Measurements from ENCODE around the gene TNFRSF25.
"Not testable (repeated sequence)": the region's sequence is repeated elsewhere in the genome, so short reads cannot be mapped to it uniquely, and the experiment has no call there.

The TNFRSF25 gene

GRCh38 chr1:6429660-6430411 lies 36.1 kb downstream of the TNFRSF25 start:
- not testable (repeated sequence) for DNase-seq

GRCh38 chr1:6428453-6428852 lies 37.5 kb downstream of the TNFRSF25 start:
- DNase-seq: not testable (repeated sequence)

- no peak for DNase-seq
These were observed 38.3 kb downstream of the TNFRSF25 start for GRCh38 chr1:6427441-6428390.

- DNase-seq: no peak
These were observed 39.0 kb downstream of the TNFRSF25 start for GRCh38 chr1:6426972-6427350.

- DNase-seq: no peak
These were observed 39.5 kb downstream of the TNFRSF25 start for GRCh38 chr1:6426277-6426971.

- no peak for DNase-seq
These were observed 40.3 kb downstream of the TNFRSF25 start for GRCh38 chr1:6425658-6426057.

GRCh38 chr1:6424619-6425593 lies 41.1 kb downstream of the TNFRSF25 start, which contains the start of gene ESPN:
ESPN (plus strand) TSS chr1:6424776; CDS start chr1:6424956, 180 bp downstream.
- DNase-seq: no peak

DNA sequence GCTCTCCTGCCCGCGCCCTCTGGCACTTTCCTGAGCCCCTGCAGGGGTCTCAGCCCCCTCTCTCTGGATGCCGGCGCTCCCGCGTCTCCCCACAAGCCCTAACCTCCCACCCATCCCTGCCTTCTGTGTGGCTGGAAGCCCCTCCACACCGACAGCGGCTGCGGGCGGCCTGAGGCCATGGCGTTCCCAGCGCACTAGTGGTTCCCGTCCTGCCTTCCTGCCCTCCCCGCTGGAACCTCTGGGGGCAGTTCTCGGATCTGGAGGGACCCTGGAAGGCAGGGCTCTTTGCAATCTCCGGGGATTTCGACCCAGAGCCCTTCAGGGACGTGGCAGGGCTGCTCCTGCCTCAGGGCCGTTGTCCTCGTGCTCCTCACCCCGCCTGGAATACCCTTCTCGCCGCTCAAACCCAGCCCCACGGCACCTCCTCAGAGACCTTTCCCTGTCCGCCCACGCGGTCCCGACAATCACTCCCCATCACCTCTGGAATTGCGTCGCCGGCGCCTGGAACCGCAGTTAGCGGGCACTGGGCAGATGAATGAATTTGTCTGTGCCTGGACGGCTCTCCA lies 41.9 kb downstream of the TNFRSF25 start:
- no peak for DNase-seq

DNA sequence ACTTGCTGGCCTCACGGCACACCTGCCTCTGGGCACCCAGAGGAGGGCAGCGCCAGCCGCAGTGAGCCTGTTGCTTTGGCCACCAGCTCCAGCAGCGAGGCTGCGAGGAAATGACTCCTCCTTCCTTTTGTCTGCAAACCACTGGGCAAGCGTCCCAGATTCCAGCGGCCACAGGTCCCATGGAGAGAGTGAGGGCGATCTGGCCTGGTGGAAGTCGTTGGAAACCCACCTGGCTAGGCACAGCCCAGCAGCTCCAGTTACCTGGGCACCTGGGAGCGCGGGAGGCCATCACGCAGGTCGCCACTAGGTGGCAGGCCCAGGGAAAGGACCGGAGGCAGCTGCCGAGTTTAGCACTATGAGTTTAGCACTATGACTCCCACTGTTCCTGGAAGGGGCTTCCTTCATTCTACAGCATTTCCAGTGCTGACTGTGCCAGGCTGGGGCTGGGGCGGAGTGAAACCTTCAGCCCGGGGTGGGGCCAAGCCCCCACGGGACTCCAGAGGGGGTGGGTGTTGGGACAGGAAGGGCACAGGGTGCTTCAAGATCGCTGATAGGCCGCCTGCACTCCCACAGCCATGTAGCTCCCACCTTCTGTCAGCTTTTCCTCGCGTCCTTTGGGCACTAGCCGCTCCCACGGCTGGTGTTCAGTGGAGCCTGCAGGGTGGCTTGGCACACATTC lies 42.5 kb downstream of the TNFRSF25 start:
- DNase-seq: peak; percentile 15

DNA sequence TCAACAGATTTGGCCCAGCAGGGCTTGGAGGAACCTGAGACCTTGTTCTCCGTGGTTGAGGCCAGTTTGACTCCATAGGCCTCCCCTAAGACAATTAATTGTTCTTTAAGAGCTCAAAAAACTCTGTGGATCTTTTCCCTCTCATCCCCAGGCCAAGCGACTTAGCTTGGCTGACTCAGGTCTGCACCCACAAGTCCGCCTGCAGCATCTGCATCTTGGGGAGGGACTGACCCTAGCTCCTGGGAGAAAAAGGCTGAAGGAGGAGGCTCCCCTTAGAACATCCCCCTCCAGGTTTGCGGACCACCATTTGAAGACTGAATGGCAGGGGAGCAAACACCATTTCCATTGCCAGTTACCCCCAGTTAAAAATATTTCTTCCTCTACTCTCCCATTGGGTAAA lies 44.7 kb downstream of the TNFRSF25 start:
- DNase-seq: no peak

DNA sequence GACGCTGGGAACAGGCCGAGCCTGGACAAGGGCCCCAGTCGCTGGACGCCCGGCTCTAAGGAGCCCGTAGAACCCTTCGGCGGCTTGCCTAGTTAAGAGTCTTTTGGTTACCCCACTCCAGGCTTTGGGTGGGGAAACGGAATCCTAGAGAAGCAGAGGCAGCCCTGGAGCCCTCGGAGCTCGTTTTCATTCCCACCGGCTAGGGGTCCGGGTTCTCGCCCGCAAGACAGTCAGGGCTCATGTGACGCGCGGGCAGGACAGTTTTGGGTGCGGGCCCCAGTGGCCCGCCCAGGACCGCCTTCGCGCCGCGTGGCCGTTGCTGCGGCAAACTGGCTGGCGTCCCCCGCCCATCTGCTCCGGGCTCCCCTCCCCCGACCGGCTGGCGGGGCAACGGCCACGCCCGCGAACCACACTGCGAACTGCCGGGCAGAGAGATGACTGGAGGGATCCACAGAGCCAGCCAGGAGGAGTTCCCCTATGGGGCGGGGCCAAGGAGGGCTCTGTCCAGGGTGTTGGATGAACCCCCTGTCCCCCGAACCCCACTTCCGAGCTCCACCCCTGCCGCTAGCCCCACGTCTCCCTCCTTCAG lies 45.4 kb downstream of the TNFRSF25 start:
- DNase-seq: no peak

DNA sequence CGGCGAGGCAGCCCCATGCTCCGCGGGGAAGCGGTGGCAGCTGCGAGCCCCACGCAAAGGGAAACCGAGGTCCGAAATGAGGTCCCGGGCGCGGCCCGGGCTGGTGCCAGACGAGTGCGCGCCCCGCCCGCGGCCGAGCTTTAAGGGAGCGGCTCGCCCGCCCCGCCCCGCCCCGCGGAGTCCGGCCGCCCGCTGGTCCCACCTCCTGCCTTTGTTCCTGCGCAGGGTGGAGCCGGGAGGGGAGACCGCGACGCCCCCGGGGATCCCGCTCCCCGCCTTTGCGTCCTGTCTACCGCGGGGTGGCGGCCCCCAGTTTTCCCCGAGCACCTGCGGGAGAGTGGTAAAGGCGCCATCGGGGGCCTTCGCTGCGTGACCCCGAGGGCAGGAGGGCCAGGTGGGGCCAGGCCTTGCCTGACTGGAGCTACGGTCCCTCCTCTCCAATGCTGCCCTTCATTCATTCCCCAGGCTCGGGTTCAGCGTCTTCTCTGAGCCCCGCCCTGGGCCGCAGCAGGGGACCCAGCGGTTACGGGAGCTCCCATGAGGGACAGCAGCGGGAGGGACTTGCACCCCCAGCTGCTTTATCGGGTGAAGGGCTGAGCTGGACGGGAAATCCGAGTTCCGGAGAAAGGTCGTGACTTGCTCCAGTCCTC lies 46.0 kb downstream of the TNFRSF25 start, which contains the start of gene HES2:
Gene HES2 (minus strand): TSS at position 116 of the 650 bp plus-strand sequence. CDS start 99 bp downstream, at position 17.
- DNase-seq: no peak

DNA sequence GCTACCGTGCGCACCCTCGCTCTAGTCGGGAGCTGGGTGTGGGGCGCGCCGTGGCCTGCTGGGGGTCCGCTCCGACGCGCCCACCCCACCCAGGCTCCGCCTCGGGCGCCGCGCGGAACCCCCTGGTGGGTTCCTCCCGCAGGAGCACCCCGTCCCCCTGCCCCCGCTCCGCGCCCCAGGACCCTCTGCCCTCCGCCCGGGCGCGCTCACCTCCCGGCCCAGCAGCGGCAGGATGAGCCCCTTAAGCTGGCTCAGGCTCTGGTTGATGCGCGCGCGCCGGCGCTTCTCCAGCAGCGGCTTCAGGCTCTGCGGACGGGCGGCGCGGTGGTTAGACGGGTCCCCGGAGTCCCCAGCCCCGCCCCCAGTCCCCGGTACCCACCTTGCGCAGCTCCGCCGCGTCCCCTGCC lies 46.6 kb downstream of the TNFRSF25 start:
- DNase-seq: no peak

- DNase-seq: no peak
These were observed 47.1 kb downstream of the TNFRSF25 start for GRCh38 chr1:6418668-6419396.

- no peak for DNase-seq
These were observed 47.9 kb downstream of the TNFRSF25 start for GRCh38 chr1:6417961-6418667.

DNA sequence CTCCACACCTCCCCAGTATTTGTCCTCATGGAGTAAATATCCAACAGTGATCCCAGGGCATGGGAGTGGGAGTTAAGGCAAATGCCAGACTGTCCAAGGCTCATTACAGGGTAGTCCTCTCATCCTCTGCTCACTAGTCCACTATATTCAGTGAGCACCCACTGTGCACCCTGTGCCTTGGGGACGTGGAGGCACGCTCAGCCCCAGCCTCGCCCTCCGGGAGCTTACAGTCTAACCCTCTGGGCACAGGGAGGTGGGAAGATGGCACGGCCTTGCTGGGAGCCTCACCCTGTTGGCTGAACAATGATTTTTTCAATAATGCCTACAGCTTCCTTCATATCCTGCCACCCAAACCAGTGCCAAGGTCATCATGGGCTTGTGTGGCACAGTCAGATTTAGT lies 49.1 kb downstream of the TNFRSF25 start:
- DNase-seq: no peak

DNA sequence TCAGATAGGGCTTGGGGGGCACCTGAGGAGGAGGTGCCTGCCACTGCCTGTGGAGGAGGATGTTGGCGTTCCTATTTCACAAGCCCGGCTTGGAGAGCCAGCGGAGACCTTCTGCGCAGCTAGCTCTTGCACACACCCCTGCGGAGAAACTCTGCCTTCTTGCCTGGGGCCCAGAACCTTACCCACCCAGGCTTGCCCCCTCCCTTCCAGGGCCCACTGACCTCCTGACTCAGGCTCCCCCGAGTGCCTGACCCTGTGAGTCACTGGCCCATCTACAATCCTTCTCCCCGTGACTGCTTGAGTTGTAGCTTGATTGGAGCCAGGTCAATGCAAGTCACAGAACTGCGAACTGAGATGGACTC lies 49.7 kb downstream of the TNFRSF25 start:
- no peak for DNase-seq

DNA sequence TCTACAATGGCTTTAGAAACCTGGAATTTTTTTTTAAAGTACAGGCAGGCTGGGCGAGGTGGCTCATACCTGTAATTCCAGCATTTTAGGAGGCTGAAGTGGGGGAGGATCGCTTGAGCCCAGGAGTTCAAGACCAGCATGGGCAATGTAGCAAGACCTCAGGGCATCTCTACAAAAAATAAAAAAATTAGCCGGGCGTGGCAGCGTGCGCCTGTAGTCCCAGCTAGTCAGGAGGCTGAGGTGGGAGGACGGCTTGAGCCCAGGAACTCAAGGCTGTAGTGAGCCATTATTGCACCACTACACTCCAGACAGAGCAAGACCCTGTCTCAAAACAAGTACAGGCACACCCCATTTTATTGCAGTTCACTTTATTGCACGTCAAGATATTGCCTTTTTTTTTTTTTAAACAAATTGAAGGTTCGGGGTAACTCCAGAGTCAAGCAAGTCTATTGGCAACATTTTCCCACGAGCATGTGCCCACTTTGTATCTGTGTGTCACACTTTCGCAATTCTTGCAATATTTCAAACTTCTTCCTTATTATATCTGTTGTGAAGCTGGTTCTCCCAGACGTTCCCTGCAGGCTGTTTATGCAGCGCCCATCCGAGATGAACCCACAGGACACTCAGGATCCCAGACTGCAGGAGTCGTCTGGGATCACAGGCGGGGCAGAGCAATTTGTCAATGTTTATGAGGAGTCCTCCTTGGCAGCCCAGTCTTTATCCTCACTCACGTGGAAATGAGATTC lies 50.9 kb downstream of the TNFRSF25 start:
- DNase-seq: no peak
